MCF 10A (cell line): Measurements from ENCODE around the gene ZNF697. TPM values are rescaled to one million over a fixed set of nuclear protein-coding genes. Genes with fewer than 3 reads are reported as not detected.
A peak's percentile ranks its signal among the peaks of the same experiment; 100 is the strongest.
"Not testable (repeated sequence)": the region's sequence is repeated elsewhere in the genome, so short reads cannot be mapped to it uniquely, and the experiment has no call there.

ENCODE experiments used
- BruUV-seq: library from RNA; stranded (reverse); fragments of 400-500 nt; replicated peaks from 2 replicates; lab custom pipeline; 2021; lab: Mats Ljungman, UMichigan
- CTCF ChIA-PET: fragments of 300-600 bp; sonication (Branson Sonifier 250); formaldehyde crosslinking; extraction: SDS; loops from one replicate; lab custom pipeline; 2021; ENCODE audit warnings: antibody characterized with exemption, inconsistent platforms; lab: Yijun Ruan, JAX
- POLR2A ChIA-PET: fragments of 300-600, 350-650 bp; sonication (Branson Sonifier 250); formaldehyde crosslinking; extraction: SDS; loops from one replicate; lab custom pipeline; 2020; ENCODE audit warnings: antibody characterized with exemption, inconsistent platforms; lab: Yijun Ruan, JAX
- DNase-seq: peaks from one replicate; pipeline ENCODE4 v3.0.0-alpha.2; 2018; ENCODE audit not compliant: unreplicated experiment
- H3K27ac Mint-ChIP-seq: one replicate; pipeline ENCODE4 v1.8.0; 2022; ENCODE audit warnings: mild to moderate bottlenecking, low read depth, mixed read lengths; ENCODE audit not compliant: unreplicated experiment
- H3K27me3 Mint-ChIP-seq: one replicate; pipeline ENCODE4 v1.8.0; 2022; ENCODE audit warnings: mixed read lengths; ENCODE audit not compliant: insufficient read depth, unreplicated experiment
- H3K36me3 Mint-ChIP-seq: one replicate; pipeline ENCODE4 v1.8.0; 2022; ENCODE audit warnings: mild to moderate bottlenecking, moderate library complexity, mixed read lengths; ENCODE audit not compliant: insufficient read depth, unreplicated experiment
- H3K4me1 Mint-ChIP-seq: one replicate; pipeline ENCODE4 v1.8.0; 2022; ENCODE audit warnings: mixed read lengths; ENCODE audit not compliant: insufficient read depth, unreplicated experiment
- H3K4me3 Mint-ChIP-seq: one replicate; pipeline ENCODE4 v1.8.0; 2022; ENCODE audit warnings: mild to moderate bottlenecking, moderate library complexity, mixed read lengths; ENCODE audit not compliant: unreplicated experiment
- H3K9me3 Mint-ChIP-seq: one replicate; pipeline ENCODE4 v1.8.0; 2022; ENCODE audit warnings: mixed read lengths; ENCODE audit not compliant: unreplicated experiment
- intact Hi-C: fragments of 100-400 bp; cut with micrococcal nuclease; formaldehyde crosslinking; loops from 2 replicates; pipeline ENCODE4 v1.14.1; 2022
- total RNA-seq: library from RNA; stranded (reverse); gene quantifications from 2 replicates; pipeline ENCODE4 v1.2.3, GENCODE V29; 2022
- TF ChIP-seq, protein P1 (sequence below): fragments of 200-600 bp; IDR thresholded peaks from one replicate; pipeline ENCODE4 v1.8.0; 2022; ENCODE audit warnings: antibody characterized with exemption, mild to moderate bottlenecking; ENCODE audit not compliant: unreplicated experiment

The ZNF697 gene
- total RNA-seq, 1 experiment from 2014 or later = 13.2 TPM

DNA sequence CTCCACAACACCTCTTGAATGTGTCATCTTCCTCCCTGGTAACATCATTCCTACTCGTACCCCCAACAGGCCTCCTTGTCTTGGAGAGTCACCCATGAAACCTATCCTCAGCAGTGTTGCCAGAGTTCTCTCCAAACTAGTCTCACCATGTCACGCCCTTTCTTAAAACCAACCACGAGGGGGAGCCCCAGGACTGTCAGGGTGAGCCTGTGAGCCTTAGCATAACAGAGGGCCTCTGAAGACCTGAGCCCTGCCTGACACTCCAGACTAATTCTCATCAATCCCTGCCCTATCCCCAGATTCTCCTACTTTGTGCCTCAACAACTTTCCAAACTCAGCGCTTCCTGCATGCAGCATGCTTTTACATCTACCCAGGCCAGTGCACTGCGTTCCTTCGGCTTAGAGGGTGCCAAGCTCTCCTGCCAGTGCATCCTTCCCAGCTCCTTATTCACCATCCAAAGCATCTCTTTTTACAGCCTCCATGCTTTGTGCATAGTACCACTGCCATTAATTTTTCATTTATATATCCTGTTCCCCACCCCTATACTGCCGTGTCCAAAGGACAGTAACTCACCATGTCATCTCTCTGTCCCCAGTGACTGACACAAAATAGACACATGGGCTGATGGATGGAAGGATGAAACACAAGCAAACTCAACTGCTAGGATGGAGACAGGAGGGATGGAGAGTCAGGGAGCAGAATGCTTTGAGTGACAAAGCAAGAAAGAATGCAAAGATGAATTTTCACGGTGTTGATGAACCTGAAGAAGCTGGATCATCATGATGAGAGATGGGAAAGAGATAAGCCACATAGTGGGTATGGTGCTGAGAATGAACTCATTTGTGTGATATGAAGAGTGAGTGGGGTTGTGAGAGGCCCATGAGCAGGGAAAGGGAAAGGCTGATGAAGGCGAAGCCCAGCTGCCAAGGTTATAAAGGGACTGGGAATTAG lies 34.0 kb downstream of the ZNF697 start:
- no TSS peak for BruUV-seq
- ChIA-PET CTCF (interaction anchor here (0.6 to 18.5 kb wide), 20 partner anchors 9 to 652 kb away, joined by 3 to 260 read pairs (median 4); no protein-coding TSS in a partner anchor), POLR2A (interaction anchor here (1.1 to 2.3 kb wide), 2 partner anchors 61 to 98 kb away, joined by 3 to 19 read pairs; partner anchors contain the start of gene PHGDH)
- Mint-ChIP-seq H3K4me3 (no peak overlapping the region), H3K27ac (no peak overlapping the region), H3K27me3 (no peaks in the 10 kb centered on the region), H3K9me3 (no peaks in the 10 kb centered on the region), H3K4me1 (peaks cover 5% of the 10 kb centered on the region), H3K36me3 (no peaks in the 10 kb centered on the region)
- TF ChIP-seq, protein P1, sequence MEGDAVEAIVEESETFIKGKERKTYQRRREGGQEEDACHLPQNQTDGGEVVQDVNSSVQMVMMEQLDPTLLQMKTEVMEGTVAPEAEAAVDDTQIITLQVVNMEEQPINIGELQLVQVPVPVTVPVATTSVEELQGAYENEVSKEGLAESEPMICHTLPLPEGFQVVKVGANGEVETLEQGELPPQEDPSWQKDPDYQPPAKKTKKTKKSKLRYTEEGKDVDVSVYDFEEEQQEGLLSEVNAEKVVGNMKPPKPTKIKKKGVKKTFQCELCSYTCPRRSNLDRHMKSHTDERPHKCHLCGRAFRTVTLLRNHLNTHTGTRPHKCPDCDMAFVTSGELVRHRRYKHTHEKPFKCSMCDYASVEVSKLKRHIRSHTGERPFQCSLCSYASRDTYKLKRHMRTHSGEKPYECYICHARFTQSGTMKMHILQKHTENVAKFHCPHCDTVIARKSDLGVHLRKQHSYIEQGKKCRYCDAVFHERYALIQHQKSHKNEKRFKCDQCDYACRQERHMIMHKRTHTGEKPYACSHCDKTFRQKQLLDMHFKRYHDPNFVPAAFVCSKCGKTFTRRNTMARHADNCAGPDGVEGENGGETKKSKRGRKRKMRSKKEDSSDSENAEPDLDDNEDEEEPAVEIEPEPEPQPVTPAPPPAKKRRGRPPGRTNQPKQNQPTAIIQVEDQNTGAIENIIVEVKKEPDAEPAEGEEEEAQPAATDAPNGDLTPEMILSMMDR = peak; percentile 90
- intact Hi-C loops = loop anchor here (1.0 to 5.0 kb wide), 3 partner anchors 33 to 61 kb away; partner anchors contain the start of gene ZNF697
- DNase-seq = peak; percentile 93

DNA sequence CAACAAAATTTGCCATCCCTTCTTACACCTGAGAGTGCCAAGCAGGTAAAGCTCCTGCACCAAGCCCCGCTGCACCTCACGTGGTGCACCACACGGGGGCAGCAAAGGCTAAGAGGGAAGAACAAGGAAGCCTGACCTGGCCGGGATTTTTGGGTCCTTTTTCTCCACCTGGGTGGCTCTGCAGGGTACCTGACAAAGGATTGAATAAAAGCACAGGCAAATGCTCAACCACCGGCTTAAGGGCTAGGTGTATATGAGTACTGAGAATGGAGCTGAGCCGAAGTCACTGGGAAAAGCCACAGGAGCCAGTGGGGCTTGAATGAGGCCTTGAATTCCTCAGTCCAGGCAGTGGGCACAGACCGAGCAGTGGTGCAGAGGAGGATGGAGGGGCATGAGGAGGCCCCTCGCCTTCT lies 36.4 kb downstream of the ZNF697 start:
- TF ChIP-seq, protein P1 = peak; percentile 94
- no TSS peak for BruUV-seq
- Mint-ChIP-seq H3K36me3 (no peaks in the 10 kb centered on the region), H3K27ac (no peak overlapping the region), H3K9me3 (no peaks in the 10 kb centered on the region), H3K4me3 (no peak overlapping the region), H3K27me3 (no peaks in the 10 kb centered on the region), H3K4me1 (peaks cover 5% of the 10 kb centered on the region)
- CTCF ChIA-PET = interaction anchor here (0.5 to 6.7 kb wide), 33 partner anchors 15 to 336 kb away, joined by 3 to 134 read pairs (median 5); partner anchors contain the start of genes PHGDH and REG4
- DNase-seq = peak; percentile 78
- intact Hi-C loops = loop anchor here (1.0 to 5.0 kb wide), 2 partner anchors 28 to 36 kb away; partner anchors contain the start of gene ZNF697
- POLR2A ChIA-PET = interaction anchor here (1.0 to 1.2 kb wide), 3 partner anchors 64 to 72 kb away, joined by 3 to 6 read pairs (median 5); no protein-coding TSS in a partner anchor

- DNase-seq, intact Hi-C loops, H3K36me3 Mint-ChIP-seq, BruUV-seq, H3K4me3 Mint-ChIP-seq, H3K9me3 Mint-ChIP-seq, H3K27ac Mint-ChIP-seq, H3K27me3 Mint-ChIP-seq, POLR2A ChIA-PET: not testable (repeated sequence)
- H3K4me1 Mint-ChIP-seq = peaks cover 19% of the 10 kb centered on the region
- CTCF ChIA-PET = interaction anchor here (0.6 to 4.7 kb wide), 7 partner anchors 53 to 334 kb away, joined by 3 to 134 read pairs (median 3); no protein-coding TSS in a partner anchor
Observed at GRCh38 chr1:119608816-119609215, 39.2 kb downstream of the ZNF697 start.

GRCh38 chr1:119607087-119607807 lies 40.8 kb downstream of the ZNF697 start:
- H3K27me3 Mint-ChIP-seq, H3K4me3 Mint-ChIP-seq, POLR2A ChIA-PET, DNase-seq, H3K27ac Mint-ChIP-seq, BruUV-seq, H3K36me3 Mint-ChIP-seq, intact Hi-C loops, H3K9me3 Mint-ChIP-seq: not testable (repeated sequence)
- CTCF ChIA-PET = interaction anchor here (1.0 kb wide), 1 partner anchor 265 kb away, joined by 3 read pairs; no protein-coding TSS in a partner anchor
- peaks cover 19% of the 10 kb centered on the region for H3K4me1 Mint-ChIP-seq
